ENCODE measurements around the gene HECTD4. TPM values are rescaled to one million over a fixed set of nuclear protein-coding genes. Genes with fewer than 3 reads are reported as not detected.
A peak's percentile ranks its signal among the peaks of the same experiment; 100 is the strongest.

Gene HECTD4
- total and polyA plus RNA-seq, 10 donors = 5.4 to 70.8 (median 50.1) TPM

GRCh38 chr12:112380663-112381405, 1.4 kb downstream of the HECTD4 start:
- peak overlapping the region in 5 of 8 donors; percentile 89 to 92 (median 91) for H3K27ac ChIP-seq
- TF ChIP-seq POLR2A (IDR thresholded peaks at IDR 0.05) (no peak), POLR2AphosphoS5 (IDR thresholded peaks at IDR 0.05) (no peak), CTCF (IDR thresholded peaks at IDR 0.05 in 8 of 11, conservative IDR thresholded peaks at IDR 0.05 in 3 of 11) (no peak)
- intact Hi-C loops (cut with DNase I; ENCODE audit: low total_unique reads) = no loop called here

GRCh38 chr12:112375105-112375504, 7.1 kb downstream of the HECTD4 start:
- Histone ChIP-seq H3K4me1 (peaks cover under 1 to 27% (median 8%) of the 10 kb centered on the region in 6 donors), H3K36me3 (no peaks in the 10 kb centered on the region), H3K27me3 (replicated peaks in 1 of 7) (no peaks in the 10 kb centered on the region), H3K27ac (no peak overlapping the region), H3K4me3 (no peak overlapping the region), H3K9me3 (no peaks in the 10 kb centered on the region)
- DNase-seq = no peak
- WGBS, 5 donors = 88 to 94% (median 92%) methylated on average over 5 of the region's 5 CpGs
- intact Hi-C loops (cut with DNase I; ENCODE audit: low total_unique reads) = no loop called here
- TF ChIP-seq POLR2AphosphoS5 (IDR thresholded peaks at IDR 0.05) (no peak), CTCF (IDR thresholded peaks at IDR 0.05 in 8 of 11, conservative IDR thresholded peaks at IDR 0.05 in 3 of 11) (no peak), POLR2A (IDR thresholded peaks at IDR 0.05) (no peak)

More at GRCh38 chr12:112380663-112381405, 1.4 kb downstream of the HECTD4 start:
- Histone ChIP-seq H3K4me1 (peaks cover 11 to 40% (median 26%) of the 10 kb centered on the region in 6 donors), H3K9me3 (no peaks in the 10 kb centered on the region), H3K36me3 (no peaks in the 10 kb centered on the region), H3K27me3 (replicated peaks in 1 of 7) (no peaks in the 10 kb centered on the region), H3K4me3 (peak overlapping the region; percentile 62 to 100 (median 93))
- DNase-seq = peak; percentile 76
- 53 to 71% (median 58%) methylated on average over 27 to 34 of the region's 34 CpGs for WGBS, 5 donors

- DNase-seq = no peak
- H3K27ac ChIP-seq = no peak overlapping the region
- no peaks in the 10 kb centered on the region for H3K27me3 ChIP-seq (replicated peaks in 1 of 7)
- peaks cover 0 to 18% (median 2%) of the 10 kb centered on the region in 6 donors for H3K4me1 ChIP-seq
- H3K9me3 ChIP-seq = no peaks in the 10 kb centered on the region
- no peaks in the 10 kb centered on the region for H3K36me3 ChIP-seq
- WGBS, 5 donors = 87 to 94% (median 92%) methylated on average over 3 of the region's 3 CpGs
- TF ChIP-seq POLR2AphosphoS5 (IDR thresholded peaks at IDR 0.05) (no peak), CTCF (IDR thresholded peaks at IDR 0.05 in 8 of 11, conservative IDR thresholded peaks at IDR 0.05 in 3 of 11) (no peak), POLR2A (IDR thresholded peaks at IDR 0.05) (no peak)
- H3K4me3 ChIP-seq = no peak overlapping the region
- intact Hi-C loops (cut with DNase I; ENCODE audit: low total_unique reads) = no loop called here
Measured at GRCh38 chr12:112374166-112374740, 8.0 kb downstream of the HECTD4 start.

GRCh38 chr12:112370868-112371510, 11.2 kb downstream of the HECTD4 start:
- Histone ChIP-seq H3K4me3 (no peak overlapping the region), H3K27me3 (replicated peaks in 1 of 7) (no peaks in the 10 kb centered on the region), H3K27ac (no peak overlapping the region), H3K9me3 (no peaks in the 10 kb centered on the region), H3K36me3 (no peaks in the 10 kb centered on the region), H3K4me1 (peaks cover 0 to 20% (median 0%) of the 10 kb centered on the region in 6 donors)
- intact Hi-C loops (cut with DNase I; ENCODE audit: low total_unique reads) = no loop called here
- 79 to 86% (median 85%) methylated on average over 8 of the region's 8 CpGs for WGBS, 5 donors
- DNase-seq = no peak
- no peak for TF ChIP-seq CTCF (IDR thresholded peaks at IDR 0.05 in 8 of 11, conservative IDR thresholded peaks at IDR 0.05 in 3 of 11)
- TF ChIP-seq POLR2AphosphoS5 (IDR thresholded peaks at IDR 0.05) = no peak
- no peak for TF ChIP-seq POLR2A (IDR thresholded peaks at IDR 0.05)
